ENCODE data around the gene ACAP2. TPM values are rescaled to one million over a fixed set of nuclear protein-coding genes. Genes with fewer than 3 reads are reported as not detected.

The ACAP2 gene
- total and polyA plus RNA-seq, 10 donors: 11.2 to 127 (median 97.9) TPM

DNA sequence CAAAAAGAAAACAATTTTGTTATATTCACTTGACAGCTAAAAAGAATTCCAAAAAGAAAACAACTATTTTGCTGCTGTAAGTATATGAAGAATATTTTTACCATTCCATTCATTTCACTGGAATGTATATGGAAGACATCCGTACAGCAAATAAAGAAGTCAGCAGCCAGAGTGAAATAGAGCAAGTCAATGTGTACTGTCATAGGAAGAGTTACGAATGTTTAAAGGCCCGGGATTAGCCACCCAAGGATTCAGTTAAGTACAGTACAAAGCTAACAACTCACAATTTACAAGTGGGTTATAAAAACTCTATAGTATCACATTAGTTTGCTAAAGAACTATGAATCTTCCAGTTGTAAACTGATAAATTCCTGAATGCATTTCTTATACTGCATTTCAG lies 157.4 kb downstream of the ACAP2 start:
- Histone ChIP-seq H3K4me3 (no peak overlapping the region), H3K9me3 (no peaks in the 10 kb centered on the region), H3K27me3 (replicated peaks in 1 of 7) (no peaks in the 10 kb centered on the region), H3K27ac (no peak overlapping the region), H3K4me1 (no peaks in the 10 kb centered on the region), H3K36me3 (peaks cover 0 to 100% (median 67%) of the 10 kb centered on the region in 6 donors)
- TF ChIP-seq, protein P1, sequence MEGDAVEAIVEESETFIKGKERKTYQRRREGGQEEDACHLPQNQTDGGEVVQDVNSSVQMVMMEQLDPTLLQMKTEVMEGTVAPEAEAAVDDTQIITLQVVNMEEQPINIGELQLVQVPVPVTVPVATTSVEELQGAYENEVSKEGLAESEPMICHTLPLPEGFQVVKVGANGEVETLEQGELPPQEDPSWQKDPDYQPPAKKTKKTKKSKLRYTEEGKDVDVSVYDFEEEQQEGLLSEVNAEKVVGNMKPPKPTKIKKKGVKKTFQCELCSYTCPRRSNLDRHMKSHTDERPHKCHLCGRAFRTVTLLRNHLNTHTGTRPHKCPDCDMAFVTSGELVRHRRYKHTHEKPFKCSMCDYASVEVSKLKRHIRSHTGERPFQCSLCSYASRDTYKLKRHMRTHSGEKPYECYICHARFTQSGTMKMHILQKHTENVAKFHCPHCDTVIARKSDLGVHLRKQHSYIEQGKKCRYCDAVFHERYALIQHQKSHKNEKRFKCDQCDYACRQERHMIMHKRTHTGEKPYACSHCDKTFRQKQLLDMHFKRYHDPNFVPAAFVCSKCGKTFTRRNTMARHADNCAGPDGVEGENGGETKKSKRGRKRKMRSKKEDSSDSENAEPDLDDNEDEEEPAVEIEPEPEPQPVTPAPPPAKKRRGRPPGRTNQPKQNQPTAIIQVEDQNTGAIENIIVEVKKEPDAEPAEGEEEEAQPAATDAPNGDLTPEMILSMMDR (IDR thresholded peaks at IDR 0.05 in 8 of 11, conservative IDR thresholded peaks at IDR 0.05 in 3 of 11): no peak
- no peak for TF ChIP-seq POLR2A (IDR thresholded peaks at IDR 0.05)
- no peak for TF ChIP-seq POLR2AphosphoS5 (IDR thresholded peaks at IDR 0.05)
- intact Hi-C loops (cut with DNase I; ENCODE audit: low total_unique reads): no loop called here
- whole genome bisulfite sequencing, 5 donors: 92 to 94% (median 92%) methylated on average over 3 of the region's 3 CpGs
- no peak for DNase-seq

DNA sequence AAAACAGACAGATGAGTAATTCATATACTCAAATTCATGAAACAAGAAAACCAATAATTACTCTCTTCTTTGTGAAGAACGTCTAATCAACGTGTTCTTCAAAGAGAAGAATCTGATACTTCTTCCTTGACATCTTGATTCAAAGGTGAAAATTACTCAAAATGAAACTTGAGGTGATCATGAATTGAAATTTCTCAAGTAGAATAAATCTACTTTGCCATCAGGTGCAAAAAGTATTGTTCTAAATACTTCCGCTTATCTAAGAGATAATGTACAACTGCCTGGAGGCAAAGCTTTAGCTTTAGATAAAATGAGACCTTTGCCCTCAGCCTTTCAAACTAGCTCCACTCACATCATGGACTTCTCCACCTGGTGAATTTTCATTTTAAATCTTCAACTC lies 158.0 kb downstream of the ACAP2 start:
- Histone ChIP-seq H3K9me3 (no peaks in the 10 kb centered on the region), H3K27ac (no peak overlapping the region), H3K4me3 (no peak overlapping the region), H3K27me3 (replicated peaks in 1 of 7) (no peaks in the 10 kb centered on the region), H3K4me1 (no peaks in the 10 kb centered on the region), H3K36me3 (peaks cover 0 to 100% (median 62%) of the 10 kb centered on the region in 6 donors)
- DNase-seq: no peak
- TF ChIP-seq POLR2A (IDR thresholded peaks at IDR 0.05) (no peak), POLR2AphosphoS5 (IDR thresholded peaks at IDR 0.05) (no peak)
- TF ChIP-seq, protein P1 (IDR thresholded peaks at IDR 0.05 in 8 of 11, conservative IDR thresholded peaks at IDR 0.05 in 3 of 11): no peak
- WGBS, 5 donors: 75 to 79% (median 78%) methylated on average over 3 of the region's 3 CpGs
- intact Hi-C loops (cut with DNase I; ENCODE audit: low total_unique reads): no loop called here

DNA sequence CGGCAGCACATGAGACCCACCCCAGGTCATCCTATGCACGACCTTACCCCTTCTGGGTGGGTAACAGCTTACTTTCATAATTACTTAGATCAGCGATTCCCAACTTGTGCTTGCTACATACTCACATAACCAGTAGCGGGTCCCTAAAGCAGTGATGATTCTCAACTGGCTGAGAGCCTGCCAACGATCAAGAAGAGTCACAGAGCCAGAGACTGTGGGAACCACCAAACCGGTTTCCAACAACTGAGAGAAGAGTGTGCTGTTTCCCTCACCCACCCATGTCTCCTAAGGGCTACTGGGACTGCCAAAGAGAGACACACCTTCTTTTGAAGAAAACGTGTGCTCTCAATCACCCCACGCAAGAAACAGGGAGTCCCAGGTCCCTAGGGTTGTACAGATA lies 159.9 kb downstream of the ACAP2 start:
- Histone ChIP-seq H3K4me3 (no peak overlapping the region), H3K9me3 (no peaks in the 10 kb centered on the region), H3K36me3 (peaks cover 0 to 100% (median 55%) of the 10 kb centered on the region in 6 donors), H3K27ac (no peak overlapping the region), H3K4me1 (no peaks in the 10 kb centered on the region), H3K27me3 (replicated peaks in 1 of 7) (no peaks in the 10 kb centered on the region)
- DNase-seq: no peak
- WGBS, 5 donors: 79 to 91% (median 90%) methylated on average over 8 of the region's 8 CpGs
- intact Hi-C loops (cut with DNase I; ENCODE audit: low total_unique reads): no loop called here
- TF ChIP-seq POLR2AphosphoS5 (IDR thresholded peaks at IDR 0.05) (no peak), POLR2A (IDR thresholded peaks at IDR 0.05) (no peak)
- TF ChIP-seq, protein P1 (IDR thresholded peaks at IDR 0.05 in 8 of 11, conservative IDR thresholded peaks at IDR 0.05 in 3 of 11): no peak

DNA sequence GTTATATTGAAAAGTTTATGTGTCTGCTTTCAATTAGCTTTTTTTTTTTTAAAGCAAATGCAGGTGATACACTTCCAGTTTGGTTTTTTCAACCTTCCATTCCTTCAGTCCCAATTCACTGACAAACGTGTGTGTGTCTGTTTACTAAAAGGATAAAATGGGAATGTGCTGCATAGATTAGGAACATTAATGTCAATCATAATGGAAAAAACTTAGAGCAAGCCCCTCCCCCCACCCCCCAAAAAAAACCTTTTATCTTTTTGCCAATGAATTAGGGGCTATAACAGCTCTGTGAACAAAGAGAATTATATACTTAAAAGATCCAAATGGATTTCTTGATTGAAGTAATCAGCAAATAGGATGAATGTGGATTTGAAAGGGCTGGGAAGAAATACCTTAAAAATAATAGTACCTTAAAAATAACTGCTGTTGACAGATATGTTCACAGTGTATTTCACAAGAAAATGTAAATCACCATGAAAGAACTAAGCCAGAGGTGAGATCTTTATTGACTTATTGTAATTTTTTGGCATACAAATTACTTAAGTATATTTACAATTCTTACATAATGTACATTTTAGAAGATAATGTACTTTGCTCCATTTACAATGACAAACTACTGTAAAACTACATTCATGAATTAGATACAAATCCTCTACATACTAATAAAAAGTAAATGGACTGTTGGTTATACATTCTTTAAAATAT lies 168.4 kb downstream of the ACAP2 start:
- DNase-seq: no peak
- Histone ChIP-seq H3K4me3 (no peak overlapping the region), H3K36me3 (peaks cover 0 to 44% (median 14%) of the 10 kb centered on the region in 6 donors), H3K27ac (no peak overlapping the region), H3K4me1 (peaks cover 0 to 24% (median 20%) of the 10 kb centered on the region in 6 donors), H3K27me3 (replicated peaks in 1 of 7) (no peaks in the 10 kb centered on the region), H3K9me3 (no peaks in the 10 kb centered on the region)
- intact Hi-C loops (cut with DNase I; ENCODE audit: low total_unique reads): no loop called here
- 43 to 66% (median 57%) methylated on average over 1 of the region's 1 CpG for WGBS, 5 donors
- no peak for TF ChIP-seq POLR2A (IDR thresholded peaks at IDR 0.05)

Data from spleen (tissue), 11 donors.